Lung (tissue), 12 donors: ENCODE measurements around the gene ADGRV1. TPM values are rescaled to one million over a fixed set of nuclear protein-coding genes. Genes with fewer than 3 reads are reported as not detected.

Experiments used
- ATAC-seq: fragments of 200-7000 bp; cut with Tn5 transposase; one replicate; pipeline ENCODE4 v1.9.1; 2020; ENCODE audit warnings: moderate number of reproducible peaks; ENCODE audit not compliant: insufficient read depth, low FRiP score
- DNase-seq, 3 donors: peaks; one replicate each; pipeline ENCODE4 v3.0.0-alpha.2; 2013 to 2017
- H3K27ac ChIP-seq, 2 donors: one replicate each; pipeline ENCODE4 v1.5.1; 2013; ENCODE audit warnings: mild to moderate bottlenecking in 2 of 2, moderate library complexity in 2 of 2, control low read depth in 1 of 2, inconsistent platforms in 1 of 2, low read depth in 1 of 2, low read length in 1 of 2
- H3K27me3 ChIP-seq, 3 donors: one replicate each; pipeline ENCODE4 v1.5.1; 2013; ENCODE audit warnings: low read length in 2 of 3; ENCODE audit not compliant: control insufficient read depth in 3 of 3, insufficient read depth in 3 of 3
- H3K36me3 ChIP-seq, 4 donors: one replicate each; pipeline ENCODE4 v1.5.1; 2013; ENCODE audit warnings: low read length in 4 of 4, mild to moderate bottlenecking in 1 of 4, moderate library complexity in 1 of 4; ENCODE audit not compliant: control insufficient read depth in 4 of 4, insufficient read depth in 4 of 4
- H3K4me1 ChIP-seq, 5 donors: one replicate each; pipeline ENCODE4 v1.5.1; 2013; ENCODE audit warnings: low read length in 5 of 5, mild to moderate bottlenecking in 2 of 5, moderate library complexity in 1 of 5; ENCODE audit not compliant: control insufficient read depth in 5 of 5, insufficient read depth in 5 of 5
- H3K4me3 ChIP-seq: one replicate; pipeline ENCODE4 v1.5.1; 2013; ENCODE audit warnings: mild to moderate bottlenecking, control low read depth, moderate library complexity
- H3K9ac ChIP-seq, 2 donors: one replicate each; pipeline ENCODE4 v1.5.1; 2013; ENCODE audit warnings: low read length in 2 of 2, control low read depth in 1 of 2; ENCODE audit not compliant: insufficient read depth in 1 of 2
- H3K9me3 ChIP-seq, 4 donors: one replicate each; pipeline ENCODE4 v1.5.1; 2013; ENCODE audit warnings: low read length in 3 of 4, mild to moderate bottlenecking in 1 of 4, moderate library complexity in 1 of 4; ENCODE audit not compliant: control insufficient read depth in 4 of 4, insufficient read depth in 3 of 4
- WGBS, 2 donors: extraction: QIAGEN DNeasy Blood & Tissue Kit; methylation state at CpG; one replicate each; pipeline ENCODE4 v1.1.7; 2013; 5-methylcytosine and 5-hydroxymethylcytosine counted together
- polyA plus RNA-seq, 2 donors: library from polyadenylated mRNA; stranded (reverse); fragments of 200-250 nt; gene quantifications; one replicate each; pipeline ENCODE4 v1.2.1, GENCODE V29; 2013
- total RNA-seq, 2 donors: library from RNA; depleted of rRNA in 1 of 2; stranded (reverse); fragments of >200 nt in 1 of 2; gene quantifications; one replicate each; pipeline ENCODE4 v1.2.1, GENCODE V29; 2014 to 2021
- TF ChIP-seq, protein P1 (sequence below): IDR thresholded peaks from 2 replicates; pipeline ENCODE4 v1.5.1; 2012; ENCODE audit warnings: mild to moderate bottlenecking; ENCODE audit errors: control extremely low read depth, extremely low read depth
- donor health status: control.
- donor health status: control.
- donor health status: Bipolar disorder and iron deficiency.
- donor health status: healthy.
- donor health status: DM: yes; HTN: yes; CAD: no.

The ADGRV1 gene
- total and polyA plus RNA-seq, 4 donors = 3.6 to 66.2 (median 28.2) TPM

DNA sequence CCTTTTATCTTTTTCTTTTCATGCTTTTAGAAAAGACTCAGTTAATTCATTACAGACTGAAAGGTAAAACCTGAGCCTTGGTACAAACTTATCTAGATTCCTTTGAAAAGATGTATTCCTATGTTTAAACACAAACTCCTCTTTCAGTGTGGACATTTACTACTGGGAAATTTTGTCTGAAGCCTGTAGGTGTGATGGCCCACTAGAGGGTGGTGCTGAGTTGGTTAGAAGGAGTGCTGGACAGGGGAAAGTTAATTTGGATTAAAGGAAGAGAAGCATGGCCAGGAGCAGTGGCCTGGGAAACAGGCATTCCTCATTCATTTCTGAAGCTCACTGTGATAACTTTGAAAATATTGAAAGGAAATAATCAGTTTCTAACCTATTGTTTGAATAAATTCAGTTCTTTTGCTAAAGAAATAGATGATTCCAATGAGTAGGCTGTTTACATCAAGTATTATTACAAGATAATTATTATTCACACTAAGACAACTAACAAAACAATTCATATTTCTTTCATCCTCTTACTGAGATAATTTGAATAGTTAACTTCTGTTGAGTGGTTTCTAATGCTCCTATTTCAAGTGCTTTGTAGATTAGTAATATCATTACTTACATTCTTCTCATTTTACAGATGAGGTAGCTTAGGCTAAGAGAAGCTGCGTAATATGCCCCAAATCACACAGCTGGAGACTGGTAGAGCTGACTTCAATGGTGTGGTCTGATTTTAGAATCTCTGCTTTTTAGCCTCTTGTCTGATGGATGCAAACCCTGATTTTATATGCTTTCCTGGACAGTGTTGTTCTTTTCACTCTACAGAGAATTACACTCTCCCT lies 150.9 kb downstream of the ADGRV1 start:
- DNase-seq (peak; percentile 22 to 46 (median 38)), ATAC-seq (no peak)
- Histone ChIP-seq H3K9me3 (no peaks in the 10 kb centered on the region), H3K27me3 (no peaks in the 10 kb centered on the region), H3K36me3 (no peaks in the 10 kb centered on the region), H3K9ac (no peak overlapping the region), H3K4me3 (no peak overlapping the region), H3K27ac (no peak overlapping the region), H3K4me1 (no peaks in the 10 kb centered on the region)
- WGBS, 2 donors = 89 to 91% methylated on average over 1 of the region's 1 CpG
- TF ChIP-seq, protein P1, sequence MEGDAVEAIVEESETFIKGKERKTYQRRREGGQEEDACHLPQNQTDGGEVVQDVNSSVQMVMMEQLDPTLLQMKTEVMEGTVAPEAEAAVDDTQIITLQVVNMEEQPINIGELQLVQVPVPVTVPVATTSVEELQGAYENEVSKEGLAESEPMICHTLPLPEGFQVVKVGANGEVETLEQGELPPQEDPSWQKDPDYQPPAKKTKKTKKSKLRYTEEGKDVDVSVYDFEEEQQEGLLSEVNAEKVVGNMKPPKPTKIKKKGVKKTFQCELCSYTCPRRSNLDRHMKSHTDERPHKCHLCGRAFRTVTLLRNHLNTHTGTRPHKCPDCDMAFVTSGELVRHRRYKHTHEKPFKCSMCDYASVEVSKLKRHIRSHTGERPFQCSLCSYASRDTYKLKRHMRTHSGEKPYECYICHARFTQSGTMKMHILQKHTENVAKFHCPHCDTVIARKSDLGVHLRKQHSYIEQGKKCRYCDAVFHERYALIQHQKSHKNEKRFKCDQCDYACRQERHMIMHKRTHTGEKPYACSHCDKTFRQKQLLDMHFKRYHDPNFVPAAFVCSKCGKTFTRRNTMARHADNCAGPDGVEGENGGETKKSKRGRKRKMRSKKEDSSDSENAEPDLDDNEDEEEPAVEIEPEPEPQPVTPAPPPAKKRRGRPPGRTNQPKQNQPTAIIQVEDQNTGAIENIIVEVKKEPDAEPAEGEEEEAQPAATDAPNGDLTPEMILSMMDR = peak; percentile 4

DNA sequence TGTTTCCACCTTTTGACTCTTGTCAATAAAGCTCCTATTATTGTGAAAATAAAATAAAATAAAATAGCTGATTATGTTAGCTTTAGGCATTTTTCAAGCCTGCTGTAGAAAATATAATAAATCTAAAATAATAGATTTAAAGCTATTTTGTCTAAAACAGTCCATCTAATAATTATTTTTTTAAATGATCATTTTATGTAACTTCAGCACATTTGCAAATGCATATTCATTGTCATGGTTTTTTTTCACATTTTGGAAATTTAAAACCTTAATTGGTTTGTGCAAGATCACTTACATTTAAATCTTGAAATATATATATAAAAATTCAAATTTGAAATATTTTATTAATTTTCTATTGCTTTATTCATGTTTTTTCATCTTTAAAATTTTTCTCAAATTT lies 159.8 kb downstream of the ADGRV1 start:
- no peak for ATAC-seq
- Histone ChIP-seq H3K9ac (no peak overlapping the region), H3K9me3 (no peaks in the 10 kb centered on the region), H3K36me3 (no peaks in the 10 kb centered on the region), H3K4me1 (no peaks in the 10 kb centered on the region), H3K4me3 (no peak overlapping the region), H3K27ac (no peak overlapping the region), H3K27me3 (peaks cover 0 to 2% (median 0%) of the 10 kb centered on the region in 3 donors)
- TF ChIP-seq, protein P1 = no peak
- DNase-seq = no peak

DNA sequence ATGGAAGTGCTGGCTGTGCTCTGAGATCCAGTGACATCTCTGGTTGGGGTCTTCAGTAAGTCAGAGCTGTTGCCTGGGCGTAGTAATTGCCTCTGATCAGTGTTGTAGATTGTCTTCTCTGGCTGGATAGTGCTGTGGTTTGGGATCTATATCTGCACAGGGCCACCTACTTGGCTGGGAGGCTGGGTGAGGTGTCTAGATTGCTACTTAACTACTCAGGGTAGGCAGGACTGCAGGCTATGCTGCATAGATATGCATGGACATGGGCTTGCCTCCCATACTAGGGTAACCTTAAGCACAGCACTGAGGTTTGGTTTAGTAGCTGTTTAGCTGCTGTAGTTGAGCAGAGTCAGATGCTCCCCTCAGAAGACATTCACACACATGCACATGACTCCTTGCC lies 181.0 kb downstream of the ADGRV1 start:
- WGBS, 2 donors = 70 to 93% methylated on average over 1 of the region's 1 CpG
- Histone ChIP-seq H3K36me3 (no peaks in the 10 kb centered on the region), H3K9me3 (peaks cover 0 to 5% (median 4%) of the 10 kb centered on the region in 4 donors), H3K9ac (no peak overlapping the region), H3K27me3 (no peaks in the 10 kb centered on the region), H3K27ac (no peak overlapping the region), H3K4me1 (no peaks in the 10 kb centered on the region), H3K4me3 (no peak overlapping the region)
- TF ChIP-seq, protein P1 = no peak
- DNase-seq (no peak), ATAC-seq (no peak)
